ENCODE data around the gene PLPPR1. TPM values are rescaled to one million over a fixed set of nuclear protein-coding genes. Genes with fewer than 3 reads are reported as not detected.
A peak's percentile ranks its signal among the peaks of the same experiment; 100 is the strongest.

PLPPR1 gene
- total and polyA plus RNA-seq, 2 of the 13 experiments (the other 11 are each of a cell fraction or from before 2014, with no cell fraction given) = 16.0 to 84.7 TPM

DNA sequence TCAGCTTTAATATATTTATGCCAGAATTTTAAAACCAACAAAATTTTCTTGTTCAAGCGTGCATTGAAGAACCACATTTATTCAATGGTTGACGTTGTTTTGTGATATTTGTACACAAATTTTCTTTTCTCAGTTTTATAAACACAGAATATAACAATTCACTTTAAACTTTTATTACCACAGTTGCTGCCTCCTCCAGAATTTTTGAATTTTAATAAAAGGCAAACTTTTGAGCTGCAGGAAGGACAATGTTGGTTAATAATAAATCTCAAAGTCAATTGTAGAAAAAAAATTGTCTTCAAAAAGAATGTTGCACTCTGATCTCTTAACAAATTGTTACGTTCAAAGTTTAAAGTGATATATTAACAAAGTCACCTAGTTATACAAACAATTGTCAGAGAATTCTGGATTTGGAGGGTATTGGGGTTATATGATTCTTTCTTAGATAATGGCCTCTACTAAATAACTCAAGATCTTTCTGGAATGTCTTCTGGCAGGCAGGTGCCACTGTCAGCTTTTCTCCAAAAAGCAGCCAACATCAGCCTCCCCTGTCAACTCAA is 295.8 kb downstream of the PLPPR1 start (continued):
- TF ChIP-seq NR2C2 (CRISPR knock-in tag; IDR thresholded peaks at IDR 0.05; ENCODE audit: borderline replicate concordance) (no peak), NFIB (CRISPR knock-in tag; IDR thresholded peaks at IDR 0.05; ENCODE audit: borderline replicate concordance) (no peak), KMT2A (CRISPR knock-in tag; IDR thresholded peaks at IDR 0.05) (no peak), ZNF589 (CRISPR knock-in tag; conservative IDR thresholded peaks at IDR 0.05) (no peak), CC2D1A (CRISPR knock-in tag; IDR thresholded peaks at IDR 0.05) (no peak), ZNF326 (CRISPR knock-in tag; IDR thresholded peaks at IDR 0.05; ENCODE audit: borderline replicate concordance) (no peak), DMAP1 (CRISPR knock-in tag; IDR thresholded peaks at IDR 0.05) (0 out of 2 replicates have a peak, but pooled peaks have one; percentile 8), ZNF12 (CRISPR knock-in tag; IDR thresholded peaks at IDR 0.05) (no peak), ZFP1 (CRISPR knock-in tag; IDR thresholded peaks at IDR 0.05) (no peak), ZNF597 (CRISPR knock-in tag; IDR thresholded peaks at IDR 0.05) (no peak), ZNF451 (CRISPR knock-in tag; IDR thresholded peaks at IDR 0.05) (no peak), ZNF496 (CRISPR knock-in tag; IDR thresholded peaks at IDR 0.05; ENCODE audit: insufficient replicate concordance) (no peak), HOXD1 (CRISPR knock-in tag; IDR thresholded peaks at IDR 0.05) (no peak), ZNF136 (CRISPR knock-in tag; IDR thresholded peaks at IDR 0.05; ENCODE audit: low read depth) (no peak), NKX3-1 (CRISPR knock-in tag; IDR thresholded peaks at IDR 0.05) (no peak), ZZZ3 (CRISPR knock-in tag; IDR thresholded peaks at IDR 0.05; ENCODE audit: borderline replicate concordance) (no peak), NCOA1 (CRISPR knock-in tag; IDR thresholded peaks at IDR 0.05) (no peak; the same call in 1 of the 2 replicates), CREB3 (CRISPR knock-in tag; IDR thresholded peaks at IDR 0.05) (no peak), HNRNPUL1 (IDR thresholded peaks at IDR 0.05; ENCODE audit: low read depth, low read length) (peak; percentile 99), ELK4 (CRISPR knock-in tag; IDR thresholded peaks at IDR 0.05; ENCODE audit: borderline replicate concordance) (no peak), SIX1 (CRISPR knock-in tag; IDR thresholded peaks at IDR 0.05; ENCODE audit: borderline replicate concordance) (peak; percentile 84), MED8 (CRISPR knock-in tag; IDR thresholded peaks at IDR 0.05; ENCODE audit: insufficient replicate concordance) (no peak), ZMYM3 (CRISPR knock-in tag; IDR thresholded peaks at IDR 0.05) (no peak), STAT5B (CRISPR knock-in tag; IDR thresholded peaks at IDR 0.05) (no peak)
- TF ChIP-seq, protein P1, sequence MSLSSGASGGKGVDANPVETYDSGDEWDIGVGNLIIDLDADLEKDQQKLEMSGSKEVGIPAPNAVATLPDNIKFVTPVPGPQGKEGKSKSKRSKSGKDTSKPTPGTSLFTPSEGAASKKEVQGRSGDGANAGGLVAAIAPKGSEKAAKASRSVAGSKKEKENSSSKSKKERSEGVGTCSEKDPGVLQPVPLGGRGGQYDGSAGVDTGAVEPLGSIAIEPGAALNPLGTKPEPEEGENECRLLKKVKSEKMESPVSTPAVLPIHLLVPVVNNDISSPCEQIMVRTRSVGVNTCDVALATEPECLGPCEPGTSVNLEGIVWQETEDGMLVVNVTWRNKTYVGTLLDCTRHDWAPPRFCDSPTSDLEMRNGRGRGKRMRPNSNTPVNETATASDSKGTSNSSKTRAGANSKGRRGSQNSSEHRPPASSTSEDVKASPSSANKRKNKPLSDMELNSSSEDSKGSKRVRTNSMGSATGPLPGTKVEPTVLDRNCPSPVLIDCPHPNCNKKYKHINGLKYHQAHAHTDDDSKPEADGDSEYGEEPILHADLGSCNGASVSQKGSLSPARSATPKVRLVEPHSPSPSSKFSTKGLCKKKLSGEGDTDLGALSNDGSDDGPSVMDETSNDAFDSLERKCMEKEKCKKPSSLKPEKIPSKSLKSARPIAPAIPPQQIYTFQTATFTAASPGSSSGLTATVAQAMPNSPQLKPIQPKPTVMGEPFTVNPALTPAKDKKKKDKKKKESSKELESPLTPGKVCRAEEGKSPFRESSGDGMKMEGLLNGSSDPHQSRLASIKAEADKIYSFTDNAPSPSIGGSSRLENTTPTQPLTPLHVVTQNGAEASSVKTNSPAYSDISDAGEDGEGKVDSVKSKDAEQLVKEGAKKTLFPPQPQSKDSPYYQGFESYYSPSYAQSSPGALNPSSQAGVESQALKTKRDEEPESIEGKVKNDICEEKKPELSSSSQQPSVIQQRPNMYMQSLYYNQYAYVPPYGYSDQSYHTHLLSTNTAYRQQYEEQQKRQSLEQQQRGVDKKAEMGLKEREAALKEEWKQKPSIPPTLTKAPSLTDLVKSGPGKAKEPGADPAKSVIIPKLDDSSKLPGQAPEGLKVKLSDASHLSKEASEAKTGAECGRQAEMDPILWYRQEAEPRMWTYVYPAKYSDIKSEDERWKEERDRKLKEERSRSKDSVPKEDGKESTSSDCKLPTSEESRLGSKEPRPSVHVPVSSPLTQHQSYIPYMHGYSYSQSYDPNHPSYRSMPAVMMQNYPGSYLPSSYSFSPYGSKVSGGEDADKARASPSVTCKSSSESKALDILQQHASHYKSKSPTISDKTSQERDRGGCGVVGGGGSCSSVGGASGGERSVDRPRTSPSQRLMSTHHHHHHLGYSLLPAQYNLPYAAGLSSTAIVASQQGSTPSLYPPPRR (CRISPR knock-in tag; IDR thresholded peaks at IDR 0.05; ENCODE audit: borderline replicate concordance) = no peak
